Measurements from ENCODE around the gene CDADC1. TPM values are rescaled to one million over a fixed set of nuclear protein-coding genes. Genes with fewer than 3 reads are reported as not detected.

Gene CDADC1
- polyA plus RNA-seq, 1 of the 3 experiments (the other 2 are of a cell fraction) = 3.5 TPM

- TF ChIP-seq IRF3 (IDR thresholded peaks at IDR 0.05; ENCODE audit: low read depth, low read length) = no peak
- TF ChIP-seq CTCF (IDR thresholded peaks at IDR 0.05) = no peak
Observed at GRCh38 chr13:49226613-49227012, 21.1 kb upstream of the CDADC1 start (continued).

GRCh38 chr13:49234741-49235140 lies 13.0 kb upstream of the CDADC1 start:
- H3K9me3 ChIP-seq = no peaks in the 10 kb centered on the region
- POLR2A ChIA-PET = no interaction called here
- TF ChIP-seq REST (IDR thresholded peaks at IDR 0.05; ENCODE audit: low read depth, low read length) (no peak), MAX (IDR thresholded peaks at IDR 0.05; ENCODE audit: low read depth) (no peak), NFIC (IDR thresholded peaks at IDR 0.05; ENCODE audit: borderline replicate concordance) (no peak), PBX3 (IDR thresholded peaks at IDR 0.05) (no peak), GATA2 (CRISPR knock-in tag; IDR thresholded peaks at IDR 0.05) (no peak), FOSL2 (IDR thresholded peaks at IDR 0.05; ENCODE audit: borderline replicate concordance, low read depth) (no peak), EZH2phosphoT487 (IDR thresholded peaks at IDR 0.05; ENCODE audit: borderline replicate concordance, low read depth) (no peak), RAD21 (IDR thresholded peaks at IDR 0.05; ENCODE audit: low read length) (no peak), POLR2AphosphoS5 (IDR thresholded peaks at IDR 0.05; ENCODE audit: low read depth, low read length) (no peak), RXRA (IDR thresholded peaks at IDR 0.05; ENCODE audit: borderline replicate concordance, low read depth) (no peak)

More at GRCh38 chr13:49234741-49235140, 13.0 kb upstream of the CDADC1 start:
- H3K36me3 ChIP-seq (replicated peaks in 1 of 2; ENCODE audit: control insufficient read depth in 1 of 2, insufficient read depth in 2 of 2, low read length in 1 of 2) = no peaks in the 10 kb centered on the region
- no peak overlapping the region for H3K9ac ChIP-seq
- DNase-seq = no peak
- H3F3A ChIP-seq (replicated peaks; ENCODE audit: insufficient read depth) = no peaks in the 10 kb centered on the region
- H3K9me2 ChIP-seq = no peaks in the 10 kb centered on the region
- CTCF ChIA-PET = no interaction called here
- no peak overlapping the region for H3K4me2 ChIP-seq
- H3K4me3 ChIP-seq (ENCODE audit: low read depth in 2 of 2, low read length in 1 of 2) = no peak overlapping the region
- H2AFZ ChIP-seq (ENCODE audit: low read depth) = no peak overlapping the region
- no peaks in the 10 kb centered on the region for H3K27me3 ChIP-seq (ENCODE audit: insufficient read depth)
- no peaks in the 10 kb centered on the region for H3K79me2 ChIP-seq (ENCODE audit: insufficient read depth)
- WGBS (ENCODE audit: low lambda C conversion rate) = 93% methylated on average over 3 of the region's 3 CpGs
- no peaks in the 10 kb centered on the region for H4K20me1 ChIP-seq (ENCODE audit: insufficient read depth)
- no peak overlapping the region for H3K27ac ChIP-seq (ENCODE audit: low read depth in 2 of 2, low read length in 1 of 2)
- no peaks in the 10 kb centered on the region for H3K4me1 ChIP-seq (ENCODE audit: control insufficient read depth in 1 of 2, insufficient read depth in 2 of 2, low read depth in 1 of 2, low read length in 1 of 2)

Data from SK-N-SH (cell line).